T-helper 17 cell (primary cell): Measurements from ENCODE around the gene MSLN. TPM values are rescaled to one million over a fixed set of nuclear protein-coding genes. Genes with fewer than 3 reads are reported as not detected.

Source experiments
- ATAC-seq: fragments of 150-1000 bp; cut with Tn5 transposase; 2 replicates; pipeline ENCODE4 v1.10.0; 2021; ENCODE audit warnings: mild to moderate bottlenecking, moderate library complexity
- DNase-seq, 3 donors: peaks; one replicate each; pipeline versions ENCODE4 v3.0.0 to v3.0.0-alpha.2; 2020 to 2021
- H3K9me3 ChIP-seq: one replicate; pipeline ENCODE4 v1.7.0; 2013; ENCODE audit warnings: low read length, mild to moderate bottlenecking; ENCODE audit not compliant: control insufficient read depth, poor library complexity, severe bottlenecking
- H3K27ac Mint-ChIP-seq: one replicate; pipeline ENCODE4 v1.8.0; 2022; ENCODE audit warnings: mild to moderate bottlenecking, moderate library complexity, mixed read lengths
- H3K27me3 Mint-ChIP-seq: one replicate; pipeline ENCODE4 v1.8.0; 2022; ENCODE audit warnings: mixed read lengths
- H3K36me3 Mint-ChIP-seq: one replicate; pipeline ENCODE4 v1.8.0; 2022; ENCODE audit warnings: low read depth, mixed read lengths
- H3K4me1 Mint-ChIP-seq: one replicate; pipeline ENCODE4 v1.8.0; 2022; ENCODE audit warnings: mild to moderate bottlenecking, mixed read lengths
- H3K4me3 Mint-ChIP-seq: one replicate; pipeline ENCODE4 v1.8.0; 2022; ENCODE audit warnings: mild to moderate bottlenecking, moderate library complexity, mixed read lengths
- total RNA-seq, 4 donors: library from RNA in 2 of 4; stranded (reverse) in 2 of 4; gene quantifications; one replicate each; pipeline ENCODE4 v1.2.3 and lab custom pipeline; 2022 to 2026

The MSLN gene
- total RNA-seq, 2 donors from 2014 or later: not detected

- peaks cover 15% of the 10 kb centered on the region for H3K27me3 Mint-ChIP-seq
These were observed 41.9 kb downstream of the MSLN start for GRCh38 chr16:802461-802860.

GRCh38 chr16:802914-803753, 42.6 kb downstream of the MSLN start:
- DNase-seq (no peak), ATAC-seq (no peak)
- no peak overlapping the region for H3K27ac Mint-ChIP-seq
- H3K4me1 Mint-ChIP-seq: peaks cover 5% of the 10 kb centered on the region
- H3K36me3 Mint-ChIP-seq: no peaks in the 10 kb centered on the region
- no peaks in the 10 kb centered on the region for H3K9me3 ChIP-seq
- peaks cover 15% of the 10 kb centered on the region for H3K27me3 Mint-ChIP-seq
- no peak overlapping the region for H3K4me3 Mint-ChIP-seq

More at GRCh38 chr16:802461-802860, 41.9 kb downstream of the MSLN start:
- no peaks in the 10 kb centered on the region for H3K9me3 ChIP-seq
- ATAC-seq: no peak
- H3K4me1 Mint-ChIP-seq: no peaks in the 10 kb centered on the region
- no peak overlapping the region for H3K27ac Mint-ChIP-seq
- H3K36me3 Mint-ChIP-seq: peaks cover 2% of the 10 kb centered on the region
- DNase-seq: no peak
- no peak overlapping the region for H3K4me3 Mint-ChIP-seq

- no peak overlapping the region for H3K27ac Mint-ChIP-seq
- H3K9me3 ChIP-seq: no peaks in the 10 kb centered on the region
- peaks cover 9% of the 10 kb centered on the region for H3K4me1 Mint-ChIP-seq
- peaks cover 11% of the 10 kb centered on the region for H3K27me3 Mint-ChIP-seq
- DNase-seq: no peak
- H3K4me3 Mint-ChIP-seq: no peak overlapping the region
- ATAC-seq: no peak
- no peaks in the 10 kb centered on the region for H3K36me3 Mint-ChIP-seq
These were observed 43.2 kb downstream of the MSLN start for GRCh38 chr16:803754-804080.

- no peaks in the 10 kb centered on the region for H3K9me3 ChIP-seq
- H3K27ac Mint-ChIP-seq: no peak overlapping the region
- ATAC-seq (no peak), DNase-seq (no peak)
- no peaks in the 10 kb centered on the region for H3K36me3 Mint-ChIP-seq
- no peak overlapping the region for H3K4me3 Mint-ChIP-seq
- H3K4me1 Mint-ChIP-seq: peaks cover 9% of the 10 kb centered on the region
- peaks cover 7% of the 10 kb centered on the region for H3K27me3 Mint-ChIP-seq
These were observed 43.9 kb downstream of the MSLN start for GRCh38 chr16:804193-805048.

- H3K27ac Mint-ChIP-seq: no peak overlapping the region
- H3K4me3 Mint-ChIP-seq: no peak overlapping the region
- H3K36me3 Mint-ChIP-seq: no peaks in the 10 kb centered on the region
- DNase-seq: no peak
- ATAC-seq: no peak
- H3K4me1 Mint-ChIP-seq: peaks cover 9% of the 10 kb centered on the region
- no peaks in the 10 kb centered on the region for H3K9me3 ChIP-seq
- H3K27me3 Mint-ChIP-seq: peaks cover 7% of the 10 kb centered on the region
These were observed 44.9 kb downstream of the MSLN start for GRCh38 chr16:805474-805873.

GRCh38 chr16:807347-808084, 47.0 kb downstream of the MSLN start:
- Mint-ChIP-seq H3K4me3 (peak overlapping the region; percentile 94), H3K36me3 (no peaks in the 10 kb centered on the region), H3K27me3 (peaks cover 9% of the 10 kb centered on the region), H3K4me1 (peaks cover 9% of the 10 kb centered on the region), H3K27ac (peak overlapping the region; percentile 94)
- ATAC-seq (peak; percentile 91), DNase-seq (peak; percentile 61 to 71 (median 62))
- H3K9me3 ChIP-seq: no peaks in the 10 kb centered on the region

GRCh38 chr16:808085-808386, 47.5 kb downstream of the MSLN start:
- ATAC-seq: no peak
- no peaks in the 10 kb centered on the region for H3K9me3 ChIP-seq
- H3K4me1 Mint-ChIP-seq: peaks cover 11% of the 10 kb centered on the region
- peaks cover 13% of the 10 kb centered on the region for H3K27me3 Mint-ChIP-seq
- peaks cover 2% of the 10 kb centered on the region for H3K36me3 Mint-ChIP-seq
- H3K27ac Mint-ChIP-seq: peak overlapping the region; percentile 94
- no peak for DNase-seq
- H3K4me3 Mint-ChIP-seq: peak overlapping the region; percentile 94

- H3K9me3 ChIP-seq: no peaks in the 10 kb centered on the region
- H3K27ac Mint-ChIP-seq: no peak overlapping the region
- H3K4me1 Mint-ChIP-seq: peaks cover 6% of the 10 kb centered on the region
- no peak overlapping the region for H3K4me3 Mint-ChIP-seq
- H3K27me3 Mint-ChIP-seq: peaks cover 20% of the 10 kb centered on the region
- DNase-seq (peak in 1 of 3 donors; percentile 32), ATAC-seq (peak; percentile 81)
- H3K36me3 Mint-ChIP-seq: peaks cover 2% of the 10 kb centered on the region
These were observed 52.8 kb downstream of the MSLN start for GRCh38 chr16:813204-813915.

GRCh38 chr16:813916-814412, 53.4 kb downstream of the MSLN start:
- H3K4me3 Mint-ChIP-seq: no peak overlapping the region
- H3K36me3 Mint-ChIP-seq: peaks cover 2% of the 10 kb centered on the region
- peaks cover 20% of the 10 kb centered on the region for H3K27me3 Mint-ChIP-seq
- no peak overlapping the region for H3K27ac Mint-ChIP-seq
- H3K4me1 Mint-ChIP-seq: peaks cover 2% of the 10 kb centered on the region
- no peaks in the 10 kb centered on the region for H3K9me3 ChIP-seq
- no peak for ATAC-seq
- no peak for DNase-seq

GRCh38 chr16:814974-815373, 54.4 kb downstream of the MSLN start:
- Mint-ChIP-seq H3K36me3 (peaks cover 2% of the 10 kb centered on the region), H3K27me3 (peaks cover 20% of the 10 kb centered on the region), H3K4me1 (peaks cover 8% of the 10 kb centered on the region), H3K27ac (no peak overlapping the region), H3K4me3 (no peak overlapping the region)
- ATAC-seq (no peak), DNase-seq (no peak)
- no peaks in the 10 kb centered on the region for H3K9me3 ChIP-seq

- Mint-ChIP-seq H3K4me3 (no peak overlapping the region), H3K4me1 (peaks cover 8% of the 10 kb centered on the region), H3K27ac (no peak overlapping the region), H3K36me3 (peaks cover 2% of the 10 kb centered on the region), H3K27me3 (peaks cover 16% of the 10 kb centered on the region)
- H3K9me3 ChIP-seq: no peaks in the 10 kb centered on the region
- DNase-seq: no peak
- no peak for ATAC-seq
These were observed 55.3 kb downstream of the MSLN start for GRCh38 chr16:815861-816260.

- no peak overlapping the region for H3K4me3 Mint-ChIP-seq
- no peak overlapping the region for H3K27ac Mint-ChIP-seq
- H3K27me3 Mint-ChIP-seq: peaks cover 11% of the 10 kb centered on the region
- H3K9me3 ChIP-seq: no peaks in the 10 kb centered on the region
- DNase-seq: no peak
- peaks cover 8% of the 10 kb centered on the region for H3K4me1 Mint-ChIP-seq
- ATAC-seq: no peak
- H3K36me3 Mint-ChIP-seq: peaks cover 2% of the 10 kb centered on the region
These were observed 56.7 kb downstream of the MSLN start for GRCh38 chr16:817001-817906.
